Measurements from ENCODE around the gene C11orf97.

C11orf97 gene

DNA sequence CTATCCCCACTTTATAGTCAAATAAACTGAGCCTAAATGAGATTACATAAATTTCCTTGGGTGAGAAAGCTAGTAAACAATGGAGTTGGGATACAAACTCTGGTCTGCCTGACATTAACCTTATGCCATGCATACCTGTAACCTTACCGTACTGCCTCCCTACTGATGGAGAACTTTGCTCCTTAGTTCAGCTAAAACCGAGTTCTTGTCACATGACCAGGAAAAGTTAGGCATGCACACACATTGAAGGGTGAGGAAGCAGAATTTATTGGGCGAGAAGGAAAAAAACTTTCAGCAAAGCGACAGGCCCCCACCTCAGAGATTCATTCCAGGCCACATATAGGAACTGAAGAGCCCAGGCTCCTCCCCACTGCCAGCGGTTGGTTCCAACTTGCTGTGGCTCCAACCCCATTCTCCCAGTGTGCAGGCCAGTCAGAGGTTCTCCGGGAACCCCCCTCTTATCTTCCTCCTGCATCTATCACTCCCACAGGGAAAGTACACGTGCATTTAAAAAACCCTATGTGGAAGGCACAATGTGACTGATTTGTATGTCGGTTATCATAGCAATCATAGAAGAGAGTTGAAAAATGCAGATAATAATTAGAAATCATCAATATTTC is 51.7 kb downstream of the C11orf97 start:
- no peaks in the 10 kb centered on the region for H3K27me3 ChIP-seq (ENCODE audit: control insufficient read depth, low read length)
- TF ChIP-seq, protein P1, sequence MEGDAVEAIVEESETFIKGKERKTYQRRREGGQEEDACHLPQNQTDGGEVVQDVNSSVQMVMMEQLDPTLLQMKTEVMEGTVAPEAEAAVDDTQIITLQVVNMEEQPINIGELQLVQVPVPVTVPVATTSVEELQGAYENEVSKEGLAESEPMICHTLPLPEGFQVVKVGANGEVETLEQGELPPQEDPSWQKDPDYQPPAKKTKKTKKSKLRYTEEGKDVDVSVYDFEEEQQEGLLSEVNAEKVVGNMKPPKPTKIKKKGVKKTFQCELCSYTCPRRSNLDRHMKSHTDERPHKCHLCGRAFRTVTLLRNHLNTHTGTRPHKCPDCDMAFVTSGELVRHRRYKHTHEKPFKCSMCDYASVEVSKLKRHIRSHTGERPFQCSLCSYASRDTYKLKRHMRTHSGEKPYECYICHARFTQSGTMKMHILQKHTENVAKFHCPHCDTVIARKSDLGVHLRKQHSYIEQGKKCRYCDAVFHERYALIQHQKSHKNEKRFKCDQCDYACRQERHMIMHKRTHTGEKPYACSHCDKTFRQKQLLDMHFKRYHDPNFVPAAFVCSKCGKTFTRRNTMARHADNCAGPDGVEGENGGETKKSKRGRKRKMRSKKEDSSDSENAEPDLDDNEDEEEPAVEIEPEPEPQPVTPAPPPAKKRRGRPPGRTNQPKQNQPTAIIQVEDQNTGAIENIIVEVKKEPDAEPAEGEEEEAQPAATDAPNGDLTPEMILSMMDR (IDR thresholded peaks at IDR 0.05; ENCODE audit: low read depth, low read length, poor library complexity, severe bottlenecking), result no peak
- TF ChIP-seq EZH2phosphoT487 (IDR thresholded peaks at IDR 0.05; ENCODE audit: borderline replicate concordance, low read length), result no peak
- H3K4me3 ChIP-seq (ENCODE audit: low read length), result no peak overlapping the region
- H3K79me2 ChIP-seq (ENCODE audit: control insufficient read depth, low read length), result no peaks in the 10 kb centered on the region
- no peaks in the 10 kb centered on the region for H3K36me3 ChIP-seq (ENCODE audit: control insufficient read depth, low read length)
- no peaks in the 10 kb centered on the region for H3K9me3 ChIP-seq (ENCODE audit: control insufficient read depth, insufficient read depth, low read length)
- H3K4me1 ChIP-seq (ENCODE audit: control insufficient read depth, low read length), result peaks cover 2% of the 10 kb centered on the region
- no peaks in the 10 kb centered on the region for H3F3A ChIP-seq (ENCODE audit: control insufficient read depth, insufficient read depth)
- no peak overlapping the region for H3K27ac ChIP-seq (ENCODE audit: low read depth, low read length)
- no peak overlapping the region for H3K4me2 ChIP-seq (ENCODE audit: low read length)
- no peaks in the 10 kb centered on the region for H4K20me1 ChIP-seq (ENCODE audit: control insufficient read depth, insufficient read depth, low read depth, low read length)
- H3K9me2 ChIP-seq (replicated peaks; ENCODE audit: control insufficient read depth, low read length), result no peaks in the 10 kb centered on the region

DNA sequence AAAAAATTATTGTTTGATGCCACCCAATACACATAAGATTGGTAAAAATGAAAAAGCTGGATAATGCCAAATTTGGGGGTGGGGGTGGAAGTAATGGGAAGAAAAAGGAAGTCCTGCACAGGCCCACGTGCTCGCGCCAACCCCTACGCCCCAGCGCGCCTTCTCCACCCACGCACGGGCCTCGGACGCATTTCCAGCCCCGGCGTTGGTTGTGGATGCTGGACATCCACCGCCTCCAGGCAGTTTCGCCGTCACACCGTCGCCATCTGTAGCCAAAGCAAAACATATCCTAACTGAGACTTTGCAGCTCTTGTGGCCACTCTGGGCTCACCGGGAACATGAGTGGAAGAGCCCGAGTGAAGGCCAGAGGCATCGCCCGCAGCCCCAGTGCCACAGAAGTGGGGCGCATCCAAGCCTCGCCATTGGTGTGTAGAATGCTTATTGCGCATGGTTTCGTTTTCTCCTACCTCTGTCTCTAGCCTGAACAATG is 55.0 kb downstream of the C11orf97 start, which contains the start of gene PIWIL4:
TSS of gene PIWIL4 (plus strand) at position 188 of the 490 bp plus-strand sequence. CDS start at position 339, 151 bp downstream.
- Histone ChIP-seq H3K4me1 (ENCODE audit: control insufficient read depth, low read length) (no peaks in the 10 kb centered on the region), H3K27me3 (ENCODE audit: control insufficient read depth, low read length) (no peaks in the 10 kb centered on the region), H3K4me3 (ENCODE audit: low read length) (no peak within 1 kb of the TSS), H3K9me2 (replicated peaks; ENCODE audit: control insufficient read depth, low read length) (no peaks in the 10 kb centered on the region), H4K20me1 (ENCODE audit: control insufficient read depth, insufficient read depth, low read depth, low read length) (no peaks in the 10 kb centered on the region), H3K36me3 (ENCODE audit: control insufficient read depth, low read length) (no peaks in the 10 kb centered on the region), H3K9me3 (ENCODE audit: control insufficient read depth, insufficient read depth, low read length) (no peaks in the 10 kb centered on the region), H3K79me2 (ENCODE audit: control insufficient read depth, low read length) (no peaks in the 10 kb centered on the region), H3F3A (ENCODE audit: control insufficient read depth, insufficient read depth) (no peaks in the 10 kb centered on the region), H3K27ac (ENCODE audit: low read depth, low read length) (no peak within 1 kb of the TSS), H3K4me2 (ENCODE audit: low read length) (no peak within 1 kb of the TSS)
- no peak for TF ChIP-seq EZH2phosphoT487 (IDR thresholded peaks at IDR 0.05; ENCODE audit: borderline replicate concordance, low read length)
- TF ChIP-seq, protein P1 (IDR thresholded peaks at IDR 0.05; ENCODE audit: low read depth, low read length, poor library complexity, severe bottlenecking), result no peak

DNA sequence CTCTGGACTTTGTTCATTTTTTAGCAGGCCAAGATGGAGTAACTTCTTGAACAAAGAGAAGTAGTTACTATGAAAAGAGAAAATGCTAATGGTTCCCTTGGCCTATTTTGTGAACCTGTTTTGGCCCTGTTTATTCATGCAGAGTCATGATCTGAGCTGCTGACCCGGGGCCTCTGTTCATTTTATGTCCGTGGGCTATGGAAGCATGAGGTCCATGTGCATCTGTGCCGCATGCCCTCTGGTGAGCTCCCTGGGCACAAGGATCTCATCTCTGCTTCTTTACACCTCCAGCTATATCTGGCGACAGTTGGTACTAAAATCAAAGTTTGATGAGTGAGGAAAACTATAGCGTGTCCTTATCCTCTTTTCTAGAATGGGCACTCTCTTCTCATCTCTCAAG is 55.9 kb downstream of the C11orf97 start:
- Histone ChIP-seq H4K20me1 (ENCODE audit: control insufficient read depth, insufficient read depth, low read depth, low read length) (no peaks in the 10 kb centered on the region), H3K4me2 (ENCODE audit: low read length) (no peak overlapping the region), H3K27me3 (ENCODE audit: control insufficient read depth, low read length) (no peaks in the 10 kb centered on the region), H3K9me3 (ENCODE audit: control insufficient read depth, insufficient read depth, low read length) (no peaks in the 10 kb centered on the region), H3K4me3 (ENCODE audit: low read length) (no peak overlapping the region), H3F3A (ENCODE audit: control insufficient read depth, insufficient read depth) (no peaks in the 10 kb centered on the region), H3K36me3 (ENCODE audit: control insufficient read depth, low read length) (no peaks in the 10 kb centered on the region), H3K9me2 (replicated peaks; ENCODE audit: control insufficient read depth, low read length) (no peaks in the 10 kb centered on the region), H3K79me2 (ENCODE audit: control insufficient read depth, low read length) (no peaks in the 10 kb centered on the region), H3K4me1 (ENCODE audit: control insufficient read depth, low read length) (no peaks in the 10 kb centered on the region), H3K27ac (ENCODE audit: low read depth, low read length) (no peak overlapping the region)
- TF ChIP-seq, protein P1 (IDR thresholded peaks at IDR 0.05; ENCODE audit: low read depth, low read length, poor library complexity, severe bottlenecking), result no peak
- no peak for TF ChIP-seq EZH2phosphoT487 (IDR thresholded peaks at IDR 0.05; ENCODE audit: borderline replicate concordance, low read length)
